ENCODE results near the gene DUSP9. TPM values are rescaled to one million over a fixed set of nuclear protein-coding genes. Genes with fewer than 3 reads are reported as not detected.
A peak's percentile ranks its signal among the peaks of the same experiment; 100 is the strongest.

The DUSP9 gene
- total RNA-seq, 5 donors from 2014 or later (not counting 1 experiment from before 2014, with no cell fraction given): 0.13 to 0.19 TPM; not detected in 3

DNA sequence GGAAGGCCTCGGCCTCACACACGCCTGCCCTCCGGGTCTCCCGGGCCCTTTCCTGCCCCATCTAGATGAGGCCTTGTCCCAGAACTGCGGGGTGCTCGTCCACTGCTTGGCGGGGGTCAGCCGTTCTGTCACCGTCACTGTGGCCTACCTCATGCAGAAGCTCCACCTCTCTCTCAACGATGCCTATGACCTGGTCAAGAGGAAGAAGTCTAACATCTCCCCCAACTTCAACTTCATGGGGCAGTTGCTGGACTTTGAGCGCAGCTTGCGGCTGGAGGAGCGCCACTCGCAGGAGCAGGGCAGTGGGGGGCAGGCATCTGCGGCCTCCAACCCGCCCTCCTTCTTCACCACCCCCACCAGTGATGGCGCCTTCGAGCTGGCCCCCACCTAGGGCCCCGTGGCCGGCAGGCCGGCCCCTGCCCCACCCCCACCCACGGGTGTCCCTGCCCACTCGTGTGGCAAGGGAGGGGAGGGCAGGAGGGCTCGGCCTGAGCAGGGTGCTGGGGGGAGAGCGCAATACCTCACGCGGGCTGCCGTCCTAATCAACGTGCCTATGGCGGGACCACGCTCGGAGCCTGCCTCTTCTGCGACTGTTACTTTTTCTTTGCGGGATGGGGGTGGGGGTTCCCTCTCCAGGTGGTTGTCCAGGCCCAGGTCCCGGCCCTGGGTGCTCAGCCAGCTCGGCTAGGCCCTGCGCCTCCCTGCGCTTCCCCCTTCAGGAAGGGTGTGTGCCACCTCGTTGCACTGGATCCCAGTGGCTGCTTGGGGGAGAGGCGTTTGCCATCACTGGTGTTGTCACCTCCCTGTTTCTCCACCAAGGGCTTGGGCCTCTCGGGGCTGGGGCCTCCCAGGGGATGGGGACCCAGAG, 3.1 kb downstream of the DUSP9 start:
- Mint-ChIP-seq H3K27ac (no peak overlapping the region), H3K4me1 (peaks cover 0 to 2% (median 1%) of the 10 kb centered on the region in 3 donors), H3K27me3 (peaks cover 19% of the 10 kb centered on the region in 2 donors), H3K36me3 (no peaks in the 10 kb centered on the region), H3K4me3 (no peak overlapping the region), H3K9me3 (peaks cover 0 to 2% (median 0%) of the 10 kb centered on the region in 3 donors)
- DNase-seq (no peak), ATAC-seq (replicated peaks in 1 of 4) (no peak)
- H3K27ac ChIP-seq (ENCODE audit: low read length): no peak overlapping the region
- no peak overlapping the region for H3K4me3 ChIP-seq (ENCODE audit: control insufficient read depth in 1 of 2, extremely low read depth in 1 of 2, low read length in 1 of 2)
- H3K36me3 ChIP-seq (ENCODE audit: control insufficient read depth in 2 of 2, extremely low read depth in 1 of 2, insufficient read depth in 1 of 2, low read length in 1 of 2): no peaks in the 10 kb centered on the region
- no peaks in the 10 kb centered on the region for H3K9me3 ChIP-seq
- POLR2A ChIA-PET: no interaction called here
- peaks cover 0 to 14% of the 10 kb centered on the region in 2 experiments for H3K4me1 ChIP-seq (ENCODE audit: control insufficient read depth in 1 of 2, extremely low read depth in 1 of 2, insufficient read depth in 2 of 2, low read length in 2 of 2)
- CTCF ChIA-PET: interaction anchor here in 1 of 2 donors (0.8 kb wide), 1 partner anchor 13 kb away, joined by 3 read pairs; no protein-coding TSS in a partner anchor
- peaks cover 8 to 36% of the 10 kb centered on the region in 2 experiments for H3K27me3 ChIP-seq (replicated peaks in 1 of 2; ENCODE audit: control insufficient read depth in 2 of 2, extremely low read depth in 1 of 2, insufficient read depth in 2 of 2, low read length in 1 of 2)
- 20% methylated on average over 4 of the region's 41 CpGs for WGBS (ENCODE audit: insufficient coverage)

- H3K9me3 Mint-ChIP-seq: peaks cover 0 to 2% (median 0%) of the 10 kb centered on the region in 3 donors
- no peak for DNase-seq
- WGBS (ENCODE audit: insufficient coverage): no CpG with 5 or more reads among the region's 13 CpGs
- H3K36me3 Mint-ChIP-seq: no peaks in the 10 kb centered on the region
- Histone ChIP-seq H3K4me1 (ENCODE audit: control insufficient read depth in 1 of 2, extremely low read depth in 1 of 2, insufficient read depth in 2 of 2, low read length in 2 of 2) (peaks cover 0 to 14% of the 10 kb centered on the region in 2 experiments), H3K36me3 (ENCODE audit: control insufficient read depth in 2 of 2, extremely low read depth in 1 of 2, insufficient read depth in 1 of 2, low read length in 1 of 2) (no peaks in the 10 kb centered on the region), H3K4me3 (ENCODE audit: control insufficient read depth in 1 of 2, extremely low read depth in 1 of 2, low read length in 1 of 2) (no peak overlapping the region), H3K27ac (ENCODE audit: low read length) (no peak overlapping the region), H3K9me3 (no peaks in the 10 kb centered on the region), H3K27me3 (replicated peaks in 1 of 2; ENCODE audit: control insufficient read depth in 2 of 2, extremely low read depth in 1 of 2, insufficient read depth in 2 of 2, low read length in 1 of 2) (peaks cover 2 to 33% of the 10 kb centered on the region in 2 experiments)
- H3K4me3 Mint-ChIP-seq: no peak overlapping the region
- H3K27ac Mint-ChIP-seq: no peak overlapping the region
- ChIA-PET CTCF (interaction anchor here in 1 of 2 donors (0.8 to 0.9 kb wide), 2 partner anchors 12 to 88 kb away, joined by 3 read pairs; no protein-coding TSS in a partner anchor), POLR2A (no interaction called here)
- H3K4me1 Mint-ChIP-seq: peaks cover 0 to 2% (median 1%) of the 10 kb centered on the region in 3 donors
- ATAC-seq (replicated peaks in 1 of 4): no peak
- peaks cover 13 to 19% of the 10 kb centered on the region in 2 donors for H3K27me3 Mint-ChIP-seq
Measured at GRCh38 chrX:153650959-153651358, 4.0 kb downstream of the DUSP9 start.

- no peak overlapping the region for H3K27ac Mint-ChIP-seq
- H3K9me3 Mint-ChIP-seq: peaks cover 0 to 2% (median 0%) of the 10 kb centered on the region in 3 donors
- POLR2A ChIA-PET: interaction anchor here in 1 of 2 donors (0.8 kb wide), 1 partner anchor 15 kb away, joined by 10 read pairs; no protein-coding TSS in a partner anchor
- H3K4me3 Mint-ChIP-seq: no peak overlapping the region
- peaks cover 8 to 14% of the 10 kb centered on the region in 2 donors for H3K27me3 Mint-ChIP-seq
- no peaks in the 10 kb centered on the region for H3K36me3 Mint-ChIP-seq
- Histone ChIP-seq H3K4me3 (ENCODE audit: control insufficient read depth in 1 of 2, extremely low read depth in 1 of 2, low read length in 1 of 2) (no peak overlapping the region), H3K9me3 (no peaks in the 10 kb centered on the region), H3K4me1 (ENCODE audit: control insufficient read depth in 1 of 2, extremely low read depth in 1 of 2, insufficient read depth in 2 of 2, low read length in 2 of 2) (peaks cover 0 to 12% of the 10 kb centered on the region in 2 experiments), H3K27me3 (replicated peaks in 1 of 2; ENCODE audit: control insufficient read depth in 2 of 2, extremely low read depth in 1 of 2, insufficient read depth in 2 of 2, low read length in 1 of 2) (peaks cover 0 to 27% of the 10 kb centered on the region in 2 experiments), H3K27ac (ENCODE audit: low read length) (no peak overlapping the region), H3K36me3 (ENCODE audit: control insufficient read depth in 2 of 2, extremely low read depth in 1 of 2, insufficient read depth in 1 of 2, low read length in 1 of 2) (no peaks in the 10 kb centered on the region)
- 90% methylated on average over 2 of the region's 9 CpGs for WGBS (ENCODE audit: insufficient coverage)
- ATAC-seq (replicated peaks in 1 of 4) (peak in 1 of 4 experiments; percentile 52), DNase-seq (peak in 1 of 35 experiments; percentile 8)
- CTCF ChIA-PET: interaction anchor here (0.7 to 0.9 kb wide), 2 partner anchors 89 to 710 kb away, joined by 3 read pairs; no protein-coding TSS in a partner anchor
- peaks cover 0 to 2% (median 1%) of the 10 kb centered on the region in 3 donors for H3K4me1 Mint-ChIP-seq
Measured at GRCh38 chrX:153651540-153652079, 4.6 kb downstream of the DUSP9 start.

GRCh38 chrX:153653556-153653955, 6.6 kb downstream of the DUSP9 start:
- WGBS (ENCODE audit: insufficient coverage): no CpG with 5 or more reads among the region's 2 CpGs
- Histone ChIP-seq H3K4me1 (ENCODE audit: control insufficient read depth in 1 of 2, extremely low read depth in 1 of 2, insufficient read depth in 2 of 2, low read length in 2 of 2) (peaks cover 0 to 2% of the 10 kb centered on the region in 2 experiments), H3K4me3 (ENCODE audit: control insufficient read depth in 1 of 2, extremely low read depth in 1 of 2, low read length in 1 of 2) (no peak overlapping the region), H3K27ac (ENCODE audit: low read length) (no peak overlapping the region), H3K27me3 (replicated peaks in 1 of 2; ENCODE audit: control insufficient read depth in 2 of 2, extremely low read depth in 1 of 2, insufficient read depth in 2 of 2, low read length in 1 of 2) (peaks cover 0 to 23% of the 10 kb centered on the region in 2 experiments), H3K9me3 (no peaks in the 10 kb centered on the region), H3K36me3 (ENCODE audit: control insufficient read depth in 2 of 2, extremely low read depth in 1 of 2, insufficient read depth in 1 of 2, low read length in 1 of 2) (no peaks in the 10 kb centered on the region)
- no peak overlapping the region for H3K27ac Mint-ChIP-seq
- H3K9me3 Mint-ChIP-seq: peaks cover 0 to 2% (median 0%) of the 10 kb centered on the region in 3 donors
- peaks cover 4 to 26% of the 10 kb centered on the region in 2 donors for H3K27me3 Mint-ChIP-seq
- DNase-seq: no peak
- ATAC-seq (replicated peaks in 1 of 4): no peak
- ChIA-PET POLR2A (no interaction called here), CTCF (interaction anchor here in 1 of 2 donors (0.6 kb wide), 1 partner anchor 9 kb away, joined by 3 read pairs; no protein-coding TSS in a partner anchor)
- no peak overlapping the region for H3K4me3 Mint-ChIP-seq
- no peaks in the 10 kb centered on the region for H3K36me3 Mint-ChIP-seq
- no peaks in the 10 kb centered on the region for H3K4me1 Mint-ChIP-seq

DNA sequence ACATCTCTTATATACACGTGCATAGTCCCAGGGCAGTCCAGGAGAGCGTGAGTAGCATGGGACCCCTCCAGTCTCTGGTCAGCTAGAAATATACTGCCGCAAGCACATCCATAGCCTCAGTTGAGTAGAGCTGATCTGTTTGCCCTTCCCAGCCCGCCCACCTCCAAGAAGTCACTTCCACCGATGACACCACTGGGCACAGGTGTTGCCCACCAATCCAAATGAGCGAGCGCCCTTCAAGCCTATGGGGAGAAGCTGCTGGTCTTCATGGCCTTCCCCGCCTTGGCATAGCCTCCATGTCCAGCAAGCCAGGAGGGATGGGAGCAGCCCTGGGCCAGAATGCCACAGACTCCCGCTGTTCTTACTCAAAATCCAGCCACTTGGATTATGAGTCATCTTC, 10.2 kb downstream of the DUSP9 start:
- peaks cover 8 to 36% of the 10 kb centered on the region in 2 donors for H3K27me3 Mint-ChIP-seq
- peaks cover 0 to 2% (median 1%) of the 10 kb centered on the region in 3 donors for H3K4me1 Mint-ChIP-seq
- no peak overlapping the region for H3K27ac Mint-ChIP-seq
- WGBS (ENCODE audit: insufficient coverage): 80% methylated on average over 2 of the region's 9 CpGs
- ATAC-seq (replicated peaks in 1 of 4): no peak
- H3K36me3 Mint-ChIP-seq: no peaks in the 10 kb centered on the region
- no peak for DNase-seq
- H3K4me1 ChIP-seq (ENCODE audit: control insufficient read depth in 1 of 2, extremely low read depth in 1 of 2, insufficient read depth in 2 of 2, low read length in 2 of 2): peaks cover 0 to 3% of the 10 kb centered on the region in 2 experiments
- H3K27ac ChIP-seq (ENCODE audit: low read length): no peak overlapping the region
- H3K4me3 ChIP-seq (ENCODE audit: control insufficient read depth in 1 of 2, extremely low read depth in 1 of 2, low read length in 1 of 2): no peak overlapping the region
- H3K9me3 ChIP-seq: no peaks in the 10 kb centered on the region
- ChIA-PET POLR2A (interaction anchor here in 1 of 2 donors (0.6 kb wide), 1 partner anchor 715 kb away, joined by 4 read pairs; no protein-coding TSS in a partner anchor), CTCF (interaction anchor here in 1 of 2 donors (0.7 kb wide), 1 partner anchor 104 kb away, joined by 3 read pairs; no protein-coding TSS in a partner anchor)
- H3K27me3 ChIP-seq (replicated peaks in 1 of 2; ENCODE audit: control insufficient read depth in 2 of 2, extremely low read depth in 1 of 2, insufficient read depth in 2 of 2, low read length in 1 of 2): peaks cover 0 to 12% of the 10 kb centered on the region in 2 experiments
- H3K4me3 Mint-ChIP-seq: no peak overlapping the region
- H3K36me3 ChIP-seq (ENCODE audit: control insufficient read depth in 2 of 2, extremely low read depth in 1 of 2, insufficient read depth in 1 of 2, low read length in 1 of 2): no peaks in the 10 kb centered on the region
- H3K9me3 Mint-ChIP-seq: peaks cover 0 to 2% (median 0%) of the 10 kb centered on the region in 3 donors

DNA sequence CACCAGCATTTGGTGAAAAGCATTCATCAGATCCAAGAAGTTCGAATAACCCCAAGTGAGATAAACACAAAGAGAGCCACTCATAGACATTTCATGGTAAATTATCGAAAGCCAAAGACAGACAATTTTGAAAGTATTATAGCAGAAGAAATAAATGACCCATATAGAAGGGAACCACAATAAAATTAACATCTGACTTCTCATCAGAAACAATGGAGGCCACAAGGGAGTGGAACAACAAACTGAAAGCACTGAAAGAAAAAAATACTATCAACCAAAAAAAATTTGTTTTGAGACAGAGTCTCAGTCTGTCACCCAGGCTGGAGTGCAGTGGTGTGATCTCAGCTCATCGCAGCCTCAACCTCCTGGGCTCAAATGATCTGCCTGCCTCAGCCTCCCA, 12.3 kb downstream of the DUSP9 start:
- peaks cover 8 to 43% of the 10 kb centered on the region in 2 donors for H3K27me3 Mint-ChIP-seq
- H3K4me1 Mint-ChIP-seq: peaks cover 0 to 8% (median 5%) of the 10 kb centered on the region in 3 donors
- H3K9me3 ChIP-seq: no peaks in the 10 kb centered on the region
- H3K4me1 ChIP-seq (ENCODE audit: control insufficient read depth in 1 of 2, extremely low read depth in 1 of 2, insufficient read depth in 2 of 2, low read length in 2 of 2): peaks cover 0 to 6% of the 10 kb centered on the region in 2 experiments
- no CpG with 5 or more reads among the region's 3 CpGs for WGBS (ENCODE audit: insufficient coverage)
- DNase-seq (no peak), ATAC-seq (replicated peaks in 1 of 4) (no peak)
- no peak overlapping the region for H3K4me3 Mint-ChIP-seq
- H3K36me3 Mint-ChIP-seq: no peaks in the 10 kb centered on the region
- no peaks in the 10 kb centered on the region for H3K9me3 Mint-ChIP-seq
- no peak overlapping the region for H3K4me3 ChIP-seq (ENCODE audit: control insufficient read depth in 1 of 2, extremely low read depth in 1 of 2, low read length in 1 of 2)
- H3K27ac Mint-ChIP-seq: no peak overlapping the region
- ChIA-PET CTCF (interaction anchor here in 1 of 2 donors (0.7 to 1.5 kb wide), 2 partner anchors 14 to 36 kb away, joined by 4 to 6 read pairs; no protein-coding TSS in a partner anchor), POLR2A (no interaction called here)
- H3K27me3 ChIP-seq (replicated peaks in 1 of 2; ENCODE audit: control insufficient read depth in 2 of 2, extremely low read depth in 1 of 2, insufficient read depth in 2 of 2, low read length in 1 of 2): peaks cover 0 to 16% of the 10 kb centered on the region in 2 experiments
- no peak overlapping the region for H3K27ac ChIP-seq (ENCODE audit: low read length)
- no peaks in the 10 kb centered on the region for H3K36me3 ChIP-seq (ENCODE audit: control insufficient read depth in 2 of 2, extremely low read depth in 1 of 2, insufficient read depth in 1 of 2, low read length in 1 of 2)
